ENCODE measurements around the gene PRAMEF33.
"Not testable (repeated sequence)": the region's sequence is repeated elsewhere in the genome, so short reads cannot be mapped to it uniquely, and the experiment has no call there.

DNA sequence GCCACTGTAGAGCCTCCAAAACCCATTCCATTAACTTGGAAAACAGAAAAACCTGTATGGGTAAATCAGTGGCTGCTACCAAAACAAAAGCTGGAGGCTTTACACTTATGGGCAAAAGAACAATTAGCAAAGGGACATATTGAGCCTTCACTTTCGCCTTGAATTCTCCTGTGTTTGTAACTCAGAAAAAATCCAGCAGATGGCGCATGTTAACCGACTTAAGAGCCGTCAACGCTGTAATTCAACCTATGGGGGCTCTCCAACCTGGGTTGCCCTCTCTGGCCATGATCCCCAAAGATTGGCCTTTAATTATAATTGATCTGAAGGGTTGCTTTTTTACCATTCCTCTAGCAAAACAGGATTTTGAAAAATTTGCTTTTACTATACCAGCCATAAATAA lies 53.4 kb downstream of the PRAMEF33 start:
- TF ChIP-seq, protein P1, sequence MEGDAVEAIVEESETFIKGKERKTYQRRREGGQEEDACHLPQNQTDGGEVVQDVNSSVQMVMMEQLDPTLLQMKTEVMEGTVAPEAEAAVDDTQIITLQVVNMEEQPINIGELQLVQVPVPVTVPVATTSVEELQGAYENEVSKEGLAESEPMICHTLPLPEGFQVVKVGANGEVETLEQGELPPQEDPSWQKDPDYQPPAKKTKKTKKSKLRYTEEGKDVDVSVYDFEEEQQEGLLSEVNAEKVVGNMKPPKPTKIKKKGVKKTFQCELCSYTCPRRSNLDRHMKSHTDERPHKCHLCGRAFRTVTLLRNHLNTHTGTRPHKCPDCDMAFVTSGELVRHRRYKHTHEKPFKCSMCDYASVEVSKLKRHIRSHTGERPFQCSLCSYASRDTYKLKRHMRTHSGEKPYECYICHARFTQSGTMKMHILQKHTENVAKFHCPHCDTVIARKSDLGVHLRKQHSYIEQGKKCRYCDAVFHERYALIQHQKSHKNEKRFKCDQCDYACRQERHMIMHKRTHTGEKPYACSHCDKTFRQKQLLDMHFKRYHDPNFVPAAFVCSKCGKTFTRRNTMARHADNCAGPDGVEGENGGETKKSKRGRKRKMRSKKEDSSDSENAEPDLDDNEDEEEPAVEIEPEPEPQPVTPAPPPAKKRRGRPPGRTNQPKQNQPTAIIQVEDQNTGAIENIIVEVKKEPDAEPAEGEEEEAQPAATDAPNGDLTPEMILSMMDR (IDR thresholded peaks at IDR 0.05 in 4 of 5, conservative IDR thresholded peaks at IDR 0.05 in 1 of 5) = peak; percentile 43 to 66 (median 55)
- TF ChIP-seq POLR2A (IDR thresholded peaks at IDR 0.05) = not testable (repeated sequence)

Data from gastrocnemius medialis (tissue), 4 donors.